Testis (tissue), 3 donors: Measurements from ENCODE around the gene IFNA7. TPM values are rescaled to one million over a fixed set of nuclear protein-coding genes. Genes with fewer than 3 reads are reported as not detected.
"Not testable (repeated sequence)": the region's sequence is repeated elsewhere in the genome, so short reads cannot be mapped to it uniquely, and the experiment has no call there.

Source experiments
- DNase-seq: peaks from one replicate; pipeline ENCODE4 v3.0.0-alpha.2; 2019
- H3K27ac ChIP-seq, 2 donors: fragments of 200-600 bp; sonication (generic); one replicate each; pipeline ENCODE4 v1.5.1; 2019
- H3K27me3 ChIP-seq: fragments of 200-600 bp; sonication (generic); one replicate; pipeline ENCODE4 v1.5.1; 2019
- H3K36me3 ChIP-seq: fragments of 200-600 bp; sonication (generic); one replicate; pipeline ENCODE4 v1.5.1; 2017; ENCODE audit warnings: low read depth; ENCODE audit errors: missing control alignments
- H3K4me1 ChIP-seq: fragments of 200-600 bp; sonication (generic); one replicate; pipeline ENCODE4 v1.5.1; 2019
- H3K4me3 ChIP-seq, 2 donors: fragments of 200-600 bp; sonication (generic); one replicate each; pipeline ENCODE4 v1.5.1; 2017 to 2019
- H3K9me3 ChIP-seq: fragments of 200-600 bp; sonication (generic); one replicate; pipeline ENCODE4 v1.5.1; 2017
- CTCF ChIP-seq, 3 experiments: fragments of 450-650 bp in 2 of 3; fragments of 200-600 bp in 1 of 3; sonication (generic) in 1 of 3; IDR thresholded peaks; one replicate each; pipeline ENCODE4 v1.5.1; 2016 to 2019; ENCODE audit warnings: antibody characterized with exemption in 3 of 3, mild to moderate bottlenecking in 2 of 3, moderate library complexity in 1 of 3
- POLR2A ChIP-seq: fragments of 450-650 bp; IDR thresholded peaks from one replicate; pipeline ENCODE4 v1.6.1; 2017; ENCODE audit warnings: antibody characterized with exemption, mild to moderate bottlenecking, moderate library complexity
- WGBS, 2 donors: methylation state at CpG; one replicate each; pipeline ENCODE4 v1.1.5; 2018; 5-methylcytosine and 5-hydroxymethylcytosine counted together
- intact Hi-C: fragments of 100-400 bp; cut with DNase I; formaldehyde crosslinking; loops from one replicate; pipeline ENCODE4 v1.15.1; 2023; ENCODE audit warnings: low total_unique reads
- polyA plus RNA-seq: library from polyadenylated mRNA; stranded (reverse); fragments of 350-450 nt; fragmentation: Illumina TruSeq; extraction: RNeasy Lipid Tissue Mini Kit (QIAGEN cat#74804); gene quantifications from one replicate; pipeline ENCODE4 v1.2.3, GENCODE V29; 2014; ENCODE audit warnings: low read depth, low replicate concordance; ENCODE audit not compliant: insufficient read depth
- total RNA-seq, 2 donors: library from RNA; depleted of rRNA; stranded (reverse); fragments of >200 nt; gene quantifications; one replicate each; pipeline ENCODE4 v1.2.3, GENCODE V29; 2016

The IFNA7 gene
- total and polyA plus RNA-seq, 3 donors from 2014 or later, result not detected

- DNase-seq, intact Hi-C loops: not testable (repeated sequence)
- TF ChIP-seq CTCF (IDR thresholded peaks at IDR 0.05), result peak in 1 of 3 experiments; percentile 17
Measured at GRCh38 chr9:21213411-21214326, 11.7 kb upstream of the IFNA7 start.

DNA sequence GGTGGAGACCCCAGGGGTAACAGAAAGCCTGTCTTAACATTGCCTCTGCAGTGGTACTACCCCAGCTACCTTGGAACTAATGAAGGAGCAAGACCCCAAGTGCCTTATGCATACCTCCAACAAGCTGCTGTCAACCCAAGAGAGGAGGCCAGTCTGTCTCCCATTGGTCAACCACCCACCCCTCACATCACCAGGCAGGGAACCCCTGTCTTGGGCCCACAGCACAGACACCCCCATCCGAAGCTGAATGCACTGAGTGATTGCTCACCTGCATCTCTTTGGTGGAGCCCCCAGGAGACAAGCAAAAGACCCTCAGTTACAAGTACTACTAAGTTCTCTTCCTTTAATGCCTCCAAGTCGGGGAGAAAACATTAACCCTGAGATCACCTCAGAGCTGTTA is 10.2 kb upstream of the IFNA7 start:
- H3K27me3 ChIP-seq, DNase-seq: not testable (repeated sequence)
- WGBS, 2 donors, result 78% methylated on average over 2 of the region's 2 CpGs; no CpG with 5 or more reads in 1 of the 2 donors

More at GRCh38 chr9:21213411-21214326, 11.7 kb upstream of the IFNA7 start:
- not testable (repeated sequence) for H3K9me3 ChIP-seq, H3K36me3 ChIP-seq, H3K27ac ChIP-seq, H3K4me1 ChIP-seq, H3K4me3 ChIP-seq, H3K27me3 ChIP-seq
- 49 to 52% methylated on average over 5 of the region's 5 CpGs for WGBS, 2 donors

DNA sequence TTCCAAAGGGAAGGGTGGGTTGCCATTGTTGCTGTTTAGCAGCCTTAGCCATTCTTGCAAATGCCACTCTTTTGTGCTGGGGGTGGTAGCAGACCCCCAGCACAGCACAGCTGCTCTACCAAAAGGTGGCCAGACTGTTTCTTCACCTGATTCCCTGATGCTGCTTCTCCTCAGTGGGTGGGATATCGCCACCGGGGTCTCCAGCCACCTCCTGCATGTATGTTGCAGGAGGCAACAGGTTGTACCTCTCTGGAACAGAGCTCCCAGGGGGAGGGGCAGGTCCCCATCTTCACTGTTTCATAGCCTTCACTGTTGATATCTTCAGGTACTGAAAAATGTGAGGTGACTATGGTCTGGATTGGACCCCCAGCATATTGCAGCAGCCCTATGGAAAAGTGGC is 8.8 kb upstream of the IFNA7 start:
- intact Hi-C loops, H3K27ac ChIP-seq, DNase-seq, H3K27me3 ChIP-seq, H3K36me3 ChIP-seq, H3K9me3 ChIP-seq, H3K4me1 ChIP-seq, H3K4me3 ChIP-seq: not testable (repeated sequence)
- 86% methylated on average over 2 of the region's 2 CpGs; no CpG with 5 or more reads in 1 of the 2 donors for WGBS, 2 donors

More for the DNA sequence above, 10.2 kb upstream of the IFNA7 start:
- H3K4me1 ChIP-seq, intact Hi-C loops, H3K9me3 ChIP-seq, H3K4me3 ChIP-seq, H3K27ac ChIP-seq, H3K36me3 ChIP-seq: not testable (repeated sequence)

GRCh38 chr9:21210311-21210710 is 8.3 kb upstream of the IFNA7 start:
- Histone ChIP-seq H3K36me3 (no peaks in the 10 kb centered on the region), H3K4me3 (no peak overlapping the region), H3K27ac (no peak overlapping the region), H3K27me3 (no peaks in the 10 kb centered on the region), H3K4me1 (no peaks in the 10 kb centered on the region), H3K9me3 (no peaks in the 10 kb centered on the region)
- TF ChIP-seq CTCF (IDR thresholded peaks at IDR 0.05) (no peak), POLR2A (no peak)
- intact Hi-C loops, result no loop called here
- 81 to 90% methylated on average over 4 to 7 of the region's 7 CpGs for WGBS, 2 donors
- DNase-seq, result no peak

DNA sequence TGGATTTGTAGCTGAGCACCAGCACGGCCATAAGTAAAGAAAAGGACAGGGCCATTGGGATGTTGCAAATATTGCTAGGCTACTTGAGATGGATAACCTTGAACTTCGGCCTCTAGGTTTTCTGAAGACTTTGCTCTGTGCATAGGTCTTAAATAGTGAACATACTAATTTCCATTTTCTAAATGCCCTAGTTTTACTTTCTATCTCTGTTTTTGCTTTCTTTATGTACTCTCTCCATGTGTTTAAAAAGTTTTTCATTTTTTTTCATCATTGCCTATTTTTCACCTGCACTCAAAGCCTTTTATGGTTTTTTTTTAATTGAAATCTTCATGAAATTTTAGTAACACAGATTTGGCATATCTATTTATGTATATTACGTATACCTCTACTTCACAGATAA is 5.0 kb upstream of the IFNA7 start, which contains the start of gene IFNA10:
Gene IFNA10 (minus strand): TSS at position 101 of the 400 bp plus-strand sequence. CDS start 46 bp downstream, at position 55.
- H3K27me3 ChIP-seq, H3K4me3 ChIP-seq, intact Hi-C loops, H3K9me3 ChIP-seq, H3K27ac ChIP-seq, DNase-seq, H3K36me3 ChIP-seq, H3K4me1 ChIP-seq: not testable (repeated sequence)
- WGBS, 2 donors, result 76 to 83% methylated on average over 3 of the region's 3 CpGs

DNA sequence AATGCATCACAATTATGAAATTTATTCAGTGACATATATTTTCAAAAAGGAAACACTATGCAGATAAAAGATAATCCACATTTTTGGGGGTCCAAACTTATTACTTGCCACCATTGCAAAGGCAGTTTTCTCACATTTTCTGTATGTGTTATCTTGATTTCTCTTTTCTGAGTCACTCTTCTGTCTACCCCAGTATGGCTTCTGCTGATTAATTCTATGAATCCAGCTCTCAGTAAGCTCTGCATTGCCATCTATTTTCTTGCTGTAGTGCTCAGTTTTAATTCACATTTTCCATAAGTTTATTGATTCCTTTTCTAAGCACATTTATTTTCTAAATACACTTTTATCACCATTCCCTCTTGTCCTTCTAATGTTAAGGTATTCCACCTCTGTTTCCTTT is 3.2 kb upstream of the IFNA7 start:
- TF ChIP-seq CTCF (IDR thresholded peaks at IDR 0.05) (no peak), POLR2A (no peak)
- no peak for DNase-seq
- Histone ChIP-seq H3K27ac (no peak overlapping the region), H3K4me1 (no peaks in the 10 kb centered on the region), H3K27me3 (no peaks in the 10 kb centered on the region), H3K36me3 (no peaks in the 10 kb centered on the region), H3K9me3 (no peaks in the 10 kb centered on the region), H3K4me3 (no peak overlapping the region)
- intact Hi-C loops, result no loop called here
